Activated B cell treated with CpG ODN at 0.5 μM for 24 hours (primary cell): Measurements from ENCODE around the gene METTL4. TPM values are rescaled to one million over a fixed set of nuclear protein-coding genes. Genes with fewer than 3 reads are reported as not detected.

Experiments used
- ATAC-seq: fragments of 200-7000 bp; cut with Tn5 transposase; one replicate; pipeline ENCODE4 v1.10.0; 2021; ENCODE audit warnings: low read depth, mild to moderate bottlenecking, moderate library complexity
- CTCF ChIA-PET: fragments of 350-600 bp; sonication (Branson Sonifier 250); formaldehyde crosslinking; loops from one replicate; lab custom pipeline; 2021; ENCODE audit warnings: antibody characterized with exemption; lab: Charles Lee
- POLR2A ChIA-PET: fragments of 350-600 bp; sonication (Branson Sonifier 250); formaldehyde crosslinking; loops from one replicate; lab custom pipeline; 2021; ENCODE audit warnings: antibody characterized with exemption; lab: Charles Lee
- DNase-seq: peaks from one replicate; pipeline ENCODE4 v3.0.0; 2022
- H3K27ac Mint-ChIP-seq: one replicate; pipeline ENCODE4 v1.8.0; 2020; ENCODE audit warnings: mixed read lengths
- H3K27me3 Mint-ChIP-seq: one replicate; pipeline ENCODE4 v1.8.0; 2021; ENCODE audit warnings: mixed read lengths
- H3K36me3 Mint-ChIP-seq: one replicate; pipeline ENCODE4 v1.8.0; 2021; ENCODE audit warnings: low read depth, mixed read lengths
- H3K4me1 Mint-ChIP-seq: one replicate; pipeline ENCODE4 v1.8.0; 2021; ENCODE audit warnings: mixed read lengths
- H3K4me3 Mint-ChIP-seq: one replicate; pipeline ENCODE4 v1.8.0; 2020; ENCODE audit warnings: mild to moderate bottlenecking, mixed read lengths
- H3K9me3 Mint-ChIP-seq: one replicate; pipeline ENCODE4 v1.8.0; 2020; ENCODE audit warnings: mixed read lengths
- CTCF ChIP-seq: fragments of 200-600 bp; IDR thresholded peaks from one replicate; pipeline ENCODE4 v1.8.0; 2022; ENCODE audit warnings: antibody characterized with exemption, mild to moderate bottlenecking
- intact Hi-C: fragments of 100-400 bp; cut with micrococcal nuclease; formaldehyde crosslinking; loops from one replicate; pipeline ENCODE4 v1.15.1; 2024
- total RNA-seq: library from RNA; stranded (reverse); gene quantifications from 2 replicates; pipeline ENCODE4 v1.2.3, GENCODE V29; 2022

The METTL4 gene
- total RNA-seq, 1 donor from 2014 or later = 17.4 TPM

DNA sequence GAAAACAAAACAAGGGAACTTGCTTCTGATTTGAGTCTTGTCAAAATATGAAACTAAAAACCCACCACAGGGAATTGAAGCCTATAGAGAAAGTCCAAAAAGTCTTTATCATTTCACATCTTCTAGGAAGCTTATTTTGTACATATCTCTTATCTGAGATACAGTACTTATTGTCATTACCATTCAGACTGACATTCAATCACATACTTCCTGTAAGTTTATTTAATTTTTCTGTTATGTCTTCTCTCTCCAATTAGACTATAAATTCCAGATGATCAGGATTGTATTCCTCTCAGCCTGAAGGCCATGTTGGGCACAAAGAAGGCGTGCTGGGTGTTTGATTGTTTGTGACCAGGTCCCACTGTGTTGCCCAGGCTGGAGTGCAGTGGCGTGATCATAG is 59.2 kb downstream of the METTL4 start:
- ChIA-PET CTCF (no interaction called here), POLR2A (no interaction called here)
- Mint-ChIP-seq H3K27ac (no peak overlapping the region), H3K27me3 (no peaks in the 10 kb centered on the region), H3K4me3 (no peak overlapping the region), H3K4me1 (peaks cover 16% of the 10 kb centered on the region), H3K36me3 (no peaks in the 10 kb centered on the region), H3K9me3 (no peaks in the 10 kb centered on the region)
- no peak for TF ChIP-seq CTCF
- no peak for ATAC-seq
- intact Hi-C loops = no loop called here
- DNase-seq = no peak

DNA sequence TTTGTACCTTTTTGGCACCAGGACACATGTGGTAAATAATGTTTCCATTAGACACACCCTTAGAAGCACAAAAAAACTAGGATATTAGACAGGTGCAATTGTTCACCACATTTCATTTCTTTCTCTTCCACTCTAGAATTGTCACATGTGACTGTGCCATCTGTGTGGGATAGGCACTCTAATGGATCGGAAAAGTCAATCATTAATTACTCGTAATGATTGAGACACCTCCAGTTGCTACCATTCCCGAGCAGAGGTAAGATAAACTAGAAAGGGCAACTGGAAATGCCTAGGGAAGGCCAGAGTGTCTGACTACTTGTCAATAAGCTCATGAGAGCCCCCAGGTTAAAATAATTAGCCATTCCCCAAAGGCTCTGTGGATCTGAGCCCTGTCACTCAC is 59.9 kb downstream of the METTL4 start:
- CTCF ChIA-PET = no interaction called here

DNA sequence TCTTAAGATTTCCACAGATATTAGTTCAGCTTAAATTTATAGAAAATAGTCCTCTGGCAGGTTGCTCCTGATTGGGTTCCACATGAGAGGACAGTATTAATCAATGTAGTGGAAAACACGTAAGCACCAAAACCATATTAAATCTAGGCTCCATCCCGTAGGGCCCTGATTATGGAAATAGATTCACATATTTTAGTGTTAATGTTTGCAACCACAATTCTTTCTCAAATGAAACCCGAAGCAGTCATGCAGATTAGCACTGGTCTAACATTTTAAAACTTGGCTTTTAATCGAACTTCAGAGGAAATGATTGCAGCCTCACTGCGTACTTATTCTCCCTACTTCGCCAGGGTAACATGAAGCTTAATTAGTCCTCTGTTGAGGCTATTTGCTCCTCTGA is 60.9 kb downstream of the METTL4 start:
- no peak for DNase-seq
- no peaks in the 10 kb centered on the region for H3K9me3 Mint-ChIP-seq
- no peak for TF ChIP-seq CTCF
- no peak for ATAC-seq
- intact Hi-C loops = no loop called here
- H3K36me3 Mint-ChIP-seq = no peaks in the 10 kb centered on the region
- no peaks in the 10 kb centered on the region for H3K27me3 Mint-ChIP-seq
- no peak overlapping the region for H3K4me3 Mint-ChIP-seq
- ChIA-PET POLR2A (no interaction called here), CTCF (no interaction called here)
- peaks cover 3% of the 10 kb centered on the region for H3K4me1 Mint-ChIP-seq
- H3K27ac Mint-ChIP-seq = no peak overlapping the region

More for the DNA sequence above, 59.9 kb downstream of the METTL4 start:
- intact Hi-C loops = no loop called here
- no peak overlapping the region for H3K27ac Mint-ChIP-seq
- H3K4me3 Mint-ChIP-seq = no peak overlapping the region
- TF ChIP-seq CTCF = no peak
- no peak for ATAC-seq
- no peaks in the 10 kb centered on the region for H3K36me3 Mint-ChIP-seq
- no peaks in the 10 kb centered on the region for H3K27me3 Mint-ChIP-seq
- POLR2A ChIA-PET = no interaction called here
- peaks cover 13% of the 10 kb centered on the region for H3K4me1 Mint-ChIP-seq
- no peaks in the 10 kb centered on the region for H3K9me3 Mint-ChIP-seq
- no peak for DNase-seq

DNA sequence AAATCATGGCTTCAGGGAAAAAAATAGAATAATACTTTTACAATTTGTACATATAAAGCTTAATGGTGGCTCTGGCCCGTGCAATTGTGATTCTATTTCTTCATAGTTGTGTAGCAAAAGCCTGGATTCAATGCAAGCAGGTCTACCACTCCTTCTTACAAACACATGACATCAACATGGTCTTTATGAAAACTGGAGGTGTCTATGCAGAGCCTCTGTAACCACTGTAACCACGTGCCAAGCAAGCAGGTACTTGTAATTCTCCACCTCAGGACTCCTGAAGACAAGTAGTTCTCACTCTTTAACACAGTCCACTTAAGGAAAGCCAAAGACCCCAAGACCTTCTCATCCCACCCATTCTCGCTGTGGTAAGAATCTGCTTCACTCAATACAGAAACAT is 62.6 kb downstream of the METTL4 start:
- DNase-seq (no peak), ATAC-seq (no peak)
- ChIA-PET POLR2A (no interaction called here), CTCF (no interaction called here)
- Mint-ChIP-seq H3K9me3 (no peaks in the 10 kb centered on the region), H3K4me1 (no peaks in the 10 kb centered on the region), H3K36me3 (no peaks in the 10 kb centered on the region), H3K27ac (no peak overlapping the region), H3K4me3 (no peak overlapping the region), H3K27me3 (no peaks in the 10 kb centered on the region)
- intact Hi-C loops = no loop called here
- no peak for TF ChIP-seq CTCF

DNA sequence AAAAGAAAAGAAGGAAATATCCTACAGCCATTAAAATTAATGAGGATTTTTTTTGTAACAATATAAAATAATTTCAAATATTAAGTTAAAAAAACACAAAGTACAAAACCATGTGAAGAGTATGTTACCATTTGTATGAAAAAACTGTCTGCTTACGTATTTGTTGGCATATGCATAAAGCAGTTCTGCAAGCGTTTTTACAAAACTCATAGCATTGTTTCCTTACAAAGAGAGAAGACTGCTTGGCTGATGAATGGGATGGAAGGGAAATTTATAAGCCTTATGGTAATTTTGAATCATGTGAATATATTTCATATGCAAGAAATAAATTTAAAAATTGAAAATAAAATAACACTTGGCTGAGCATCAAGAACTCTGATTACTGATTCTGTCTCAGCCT is 63.1 kb downstream of the METTL4 start:
- H3K27me3 Mint-ChIP-seq = no peaks in the 10 kb centered on the region
- CTCF ChIA-PET = no interaction called here
- no peak overlapping the region for H3K27ac Mint-ChIP-seq
- ATAC-seq (no peak), DNase-seq (no peak)
- POLR2A ChIA-PET = no interaction called here
- no peak for TF ChIP-seq CTCF
- H3K36me3 Mint-ChIP-seq = no peaks in the 10 kb centered on the region
- intact Hi-C loops = no loop called here
- H3K4me1 Mint-ChIP-seq = no peaks in the 10 kb centered on the region
- no peaks in the 10 kb centered on the region for H3K9me3 Mint-ChIP-seq
- no peak overlapping the region for H3K4me3 Mint-ChIP-seq
